GM18861 (cell line): ENCODE data around the gene LONRF2.
"Not testable (repeated sequence)": the region's sequence is repeated elsewhere in the genome, so short reads cannot be mapped to it uniquely, and the experiment has no call there.

Experiments
- ATAC-seq: cut with Tn5 transposase; IDR thresholded peaks from one replicate; pipeline ENCODE4 v1.9.1; 2021; ENCODE audit not compliant: unreplicated experiment

LONRF2 gene

DNA sequence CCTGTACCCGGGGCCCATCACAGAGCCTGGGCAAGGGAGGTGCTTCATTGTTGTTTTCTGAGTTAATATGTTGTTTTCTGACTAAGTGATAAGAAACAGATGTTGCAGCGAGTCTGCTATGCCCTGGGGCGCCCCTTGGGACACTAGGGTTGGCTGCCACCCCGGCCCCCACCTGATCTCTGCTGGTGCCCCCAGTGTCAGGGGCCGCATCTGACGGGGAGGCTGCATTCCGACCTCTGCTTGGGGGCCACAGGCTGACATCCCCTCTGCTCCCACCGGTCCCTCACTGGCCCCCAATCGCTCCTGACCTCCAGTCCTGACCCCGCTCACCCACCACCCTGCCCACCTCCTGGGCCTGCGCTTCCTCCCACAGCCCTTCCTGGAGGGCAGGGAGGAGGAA, 65.9 kb downstream of the LONRF2 start:
- ATAC-seq = no peak

DNA sequence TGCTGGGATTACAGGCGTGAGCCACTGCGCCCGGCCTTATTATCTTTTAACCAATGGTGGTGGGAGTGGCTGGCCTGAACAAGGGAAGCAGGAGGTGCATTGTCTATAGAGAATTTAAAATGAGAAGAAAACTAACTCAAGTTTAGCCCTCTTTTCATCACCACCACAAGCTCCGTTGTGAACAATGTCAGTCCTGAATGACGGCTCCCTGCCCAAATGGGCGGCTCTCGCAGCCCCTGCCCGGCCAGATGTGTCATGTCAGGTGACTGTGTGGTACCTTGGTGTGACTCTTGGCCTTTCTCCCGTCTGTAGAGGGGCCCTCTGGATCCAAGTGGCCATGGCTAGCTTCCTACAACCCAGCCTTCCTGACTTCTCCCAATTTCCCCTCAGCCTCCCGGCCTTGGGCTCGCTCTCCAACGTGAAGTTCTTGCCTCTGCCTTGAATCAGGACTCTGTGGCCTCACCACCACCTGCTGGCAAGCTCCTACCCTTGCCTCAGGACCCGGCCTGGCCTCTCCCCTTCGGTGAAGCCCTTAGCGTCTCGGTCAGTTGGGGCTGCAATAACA, 67.6 kb downstream of the LONRF2 start:
- no peak for ATAC-seq

DNA sequence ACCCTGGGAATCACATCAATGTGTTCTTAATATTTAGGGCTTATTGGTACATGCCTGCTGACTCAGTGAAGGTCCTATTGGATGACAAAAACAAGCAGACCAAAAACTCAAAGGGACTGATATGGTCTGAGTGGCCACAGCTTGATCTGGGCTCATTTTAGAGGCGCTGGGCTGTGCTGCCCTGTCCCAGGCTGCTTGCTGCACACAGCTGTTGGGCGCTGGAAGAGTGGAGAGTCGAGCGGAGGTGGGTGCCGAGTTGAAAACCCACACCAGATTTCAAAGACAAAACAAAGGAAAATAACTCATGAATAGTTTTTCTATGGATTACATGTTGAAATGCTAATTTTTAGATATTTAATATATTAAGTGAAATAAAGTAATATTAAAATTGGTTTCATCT, 68.5 kb downstream of the LONRF2 start:
- ATAC-seq = no peak

- no peak for ATAC-seq
Observed at GRCh38 chr2:100252811-100253698, 69.2 kb downstream of the LONRF2 start.

- no peak for ATAC-seq
Observed at GRCh38 chr2:100250645-100251044, 71.7 kb downstream of the LONRF2 start.

DNA sequence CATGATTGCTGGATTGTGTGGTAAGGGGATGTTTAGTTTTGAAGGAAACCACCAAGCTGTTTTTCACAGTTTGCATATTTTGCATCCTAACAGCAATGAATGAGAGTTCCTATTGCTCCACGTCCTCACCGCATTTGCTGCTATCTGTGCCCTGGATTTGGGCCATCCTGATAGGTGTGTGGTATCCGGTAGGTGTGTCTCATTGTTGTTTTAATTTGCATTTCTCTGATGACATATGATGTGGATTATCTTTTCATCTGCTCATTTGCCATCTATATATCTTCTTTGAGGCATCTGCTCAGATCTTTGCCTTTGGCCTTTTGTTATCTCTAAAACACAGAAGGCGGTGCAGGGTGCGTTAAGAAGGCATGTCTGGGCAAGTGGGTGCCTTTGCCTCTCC, 73.3 kb downstream of the LONRF2 start:
- no peak for ATAC-seq

- ATAC-seq = not testable (repeated sequence)
Observed at GRCh38 chr2:100248556-100248955, 73.7 kb downstream of the LONRF2 start.

DNA sequence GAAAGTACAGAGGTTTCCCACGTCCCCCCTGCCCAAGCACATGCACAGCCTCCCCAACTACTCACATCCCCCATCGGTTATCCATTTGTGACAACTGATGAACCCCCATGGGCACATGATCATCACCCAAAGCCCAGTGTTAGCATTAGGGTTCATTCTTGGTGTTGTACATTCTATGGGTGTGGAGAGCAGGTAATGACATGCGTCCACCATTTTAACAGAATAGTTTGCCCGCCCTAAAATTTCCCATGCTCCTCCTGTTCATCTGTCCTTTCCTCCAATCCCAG, 74.3 kb downstream of the LONRF2 start:
- peak; percentile 20 for ATAC-seq

GRCh38 chr2:100247256-100248043, 74.9 kb downstream of the LONRF2 start:
- ATAC-seq = peak; percentile 81

GRCh38 chr2:100246163-100247145, 75.8 kb downstream of the LONRF2 start:
- no peak for ATAC-seq

- no peak for ATAC-seq
Observed at GRCh38 chr2:100245681-100246080, 76.6 kb downstream of the LONRF2 start.

GRCh38 chr2:100244881-100245605, 77.3 kb downstream of the LONRF2 start:
- no peak for ATAC-seq

- ATAC-seq = no peak
Observed at GRCh38 chr2:100243631-100244030, 78.7 kb downstream of the LONRF2 start.

DNA sequence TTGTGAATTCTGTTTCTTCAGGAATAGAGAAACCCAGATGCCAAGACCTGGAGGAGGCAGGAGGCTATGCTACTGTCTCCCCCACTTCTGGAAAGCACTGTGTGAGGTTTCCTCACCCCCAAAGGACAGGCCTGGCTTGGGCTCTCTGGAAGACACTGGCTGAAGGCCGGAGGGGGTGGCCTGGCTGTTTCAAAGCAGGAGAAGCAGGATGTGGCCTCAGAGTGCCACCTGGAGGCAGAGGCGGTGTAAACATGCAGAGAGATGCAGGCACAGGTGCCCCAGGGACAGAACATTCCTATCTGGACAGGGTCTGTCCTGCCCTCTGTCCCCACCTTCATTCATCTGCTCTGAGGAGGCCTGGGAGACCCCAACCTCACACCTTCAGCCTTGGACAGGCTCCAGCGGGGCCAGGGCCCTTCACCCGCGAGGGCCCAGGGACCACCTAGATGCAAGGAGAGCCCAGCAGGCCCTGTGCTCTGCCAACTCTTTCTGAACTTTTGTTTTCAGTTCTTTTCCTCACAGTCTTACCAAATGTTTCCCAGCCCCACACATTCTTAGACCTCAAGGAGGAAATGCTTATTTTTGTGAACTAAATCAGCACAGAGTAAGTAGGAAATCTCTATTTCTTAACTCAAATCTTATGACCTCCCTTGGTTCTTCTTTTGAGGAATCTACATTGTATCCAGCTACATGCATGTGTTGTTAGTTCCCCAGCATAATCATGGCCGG, 79.2 kb downstream of the LONRF2 start:
- peak; percentile 33 for ATAC-seq

DNA sequence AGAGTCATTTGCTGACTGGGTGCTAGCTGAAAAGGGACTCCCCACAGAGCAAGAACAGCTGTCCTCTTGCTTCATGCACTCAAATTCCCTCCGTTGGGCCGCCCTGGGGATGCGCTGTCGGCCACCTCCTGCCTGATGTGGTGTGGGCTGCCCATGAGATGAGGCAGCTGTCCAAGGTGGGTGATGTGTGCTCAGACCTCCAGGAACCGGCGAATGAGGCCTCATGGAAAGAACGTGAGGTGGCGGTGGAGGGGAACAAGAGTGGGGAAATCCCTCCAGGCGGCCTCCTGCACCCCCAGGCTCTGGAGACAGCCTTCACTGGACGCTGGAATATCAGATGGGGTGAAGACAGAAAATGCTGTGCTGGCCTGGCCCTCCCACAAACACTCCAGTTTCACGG, 79.8 kb downstream of the LONRF2 start:
- ATAC-seq = no peak

DNA sequence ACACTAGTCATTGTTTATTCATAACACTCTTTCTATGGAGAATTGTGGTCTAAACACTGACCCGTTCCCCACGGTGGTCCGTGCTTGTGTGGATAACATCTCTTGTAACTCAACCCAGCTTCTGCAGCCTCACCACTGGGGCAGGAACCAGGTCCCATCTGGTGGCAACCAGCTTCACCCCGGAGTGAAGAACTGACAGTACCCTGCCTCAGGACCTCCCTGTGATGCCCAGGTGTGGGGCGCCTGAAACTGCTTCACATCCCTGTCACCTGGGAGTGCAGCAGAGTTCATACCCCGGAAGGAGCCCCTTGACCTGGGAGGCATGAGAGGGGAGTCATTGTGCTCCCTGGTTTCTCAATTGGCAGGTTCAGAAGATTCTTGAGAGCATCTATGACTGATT, 81.1 kb downstream of the LONRF2 start:
- no peak for ATAC-seq

DNA sequence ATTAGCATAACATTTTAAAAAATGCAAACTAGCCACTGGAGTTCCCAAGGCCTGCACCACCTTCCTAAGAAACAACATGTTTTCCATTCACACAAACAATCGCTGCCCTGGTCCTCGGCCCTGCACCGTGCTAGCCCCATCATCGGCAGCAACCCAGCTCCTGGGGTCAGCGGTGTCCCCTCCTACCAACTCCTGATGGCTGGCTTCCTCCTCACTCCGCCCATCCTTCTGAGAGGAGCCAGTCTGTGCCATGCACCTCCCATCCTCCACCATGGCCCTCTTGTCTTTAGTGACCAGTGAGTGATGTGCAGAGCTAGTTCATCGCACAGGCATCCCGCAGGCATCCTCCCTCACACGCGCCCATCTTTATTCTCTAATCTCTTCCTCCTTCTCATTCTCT, 81.9 kb downstream of the LONRF2 start:
- ATAC-seq = no peak

DNA sequence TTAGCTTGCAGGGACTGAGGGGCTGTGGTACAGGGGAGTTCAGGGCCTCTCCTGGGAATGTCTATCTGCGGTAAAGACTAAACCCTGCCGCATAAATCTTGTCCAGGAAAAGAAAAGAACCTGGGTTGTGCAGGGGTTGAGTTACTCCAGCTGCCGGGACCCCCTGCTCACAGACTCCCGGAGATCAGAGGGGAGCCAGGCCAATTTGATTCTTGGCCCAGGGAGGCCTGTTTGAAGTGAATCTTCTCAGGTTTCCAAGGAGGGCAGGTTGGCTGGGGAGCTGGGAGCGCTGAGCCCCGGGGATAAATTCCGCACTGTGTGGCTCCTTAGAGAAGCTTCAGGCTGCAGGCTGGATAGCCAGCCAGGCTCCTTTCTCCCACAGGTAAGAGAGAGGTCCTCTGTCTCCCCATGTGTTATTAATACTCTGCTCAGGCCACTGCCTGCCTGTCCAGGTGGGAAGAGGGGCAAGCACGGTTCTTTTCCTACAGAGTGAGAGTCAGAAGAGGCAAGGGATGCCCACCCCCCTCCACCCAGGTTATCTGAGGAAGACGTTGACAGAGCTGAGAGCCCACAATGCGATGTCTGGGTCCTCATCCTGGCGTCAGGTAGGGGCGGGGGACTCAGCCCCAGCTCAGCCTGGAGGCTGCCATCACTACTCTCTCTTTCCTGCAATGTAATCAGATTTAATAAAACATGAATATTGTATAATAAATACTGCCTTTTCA, 82.7 kb downstream of the LONRF2 start:
- ATAC-seq = no peak

DNA sequence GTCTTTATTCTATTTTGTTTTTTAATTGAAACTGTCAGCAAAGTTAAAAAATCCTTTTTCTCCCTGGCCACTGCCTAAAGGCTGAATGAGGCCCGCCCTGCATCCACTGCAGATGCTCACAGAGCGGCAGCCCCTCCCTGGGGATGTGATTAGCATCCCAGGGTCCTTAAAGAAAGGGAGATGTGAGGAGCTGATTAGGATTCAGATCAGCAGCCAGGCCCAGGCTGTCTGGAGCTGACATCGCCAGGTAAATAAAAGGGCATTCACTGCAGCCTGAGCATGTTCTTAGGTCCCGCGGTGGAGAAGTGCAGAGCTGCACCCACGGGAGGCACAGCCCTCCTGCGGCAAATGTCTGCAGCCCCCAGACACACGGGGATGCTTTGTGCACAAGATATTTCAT, 83.8 kb downstream of the LONRF2 start:
- ATAC-seq = no peak
